ENCODE measurements around the gene IRAG1. TPM values are rescaled to one million over a fixed set of nuclear protein-coding genes. Genes with fewer than 3 reads are reported as not detected.

Gene IRAG1
- total RNA-seq, 6 experiments from 2014 or later, result 1.2 to 2.3 (median 1.4) TPM

GRCh38 chr11:10653261-10653660 is 40.3 kb downstream of the IRAG1 start:
- TF ChIP-seq POLR2A (IDR thresholded peaks at IDR 0.05), result no peak
- TF ChIP-seq CTCF (IDR thresholded peaks at IDR 0.05), result no peak
- no peak overlapping the region for H3K4me3 ChIP-seq
- intact Hi-C loops (cut with DNase I), result loop anchor here in 1 of 2 donors (10.0 kb wide), 1 partner anchor 238 kb away; no protein-coding TSS in a partner anchor
- DNase-seq, result no peak
- ATAC-seq, result no peak
- H3K27ac ChIP-seq, result no peak overlapping the region
- no peaks in the 10 kb centered on the region for H3K27me3 ChIP-seq
- no peaks in the 10 kb centered on the region for H3K9me3 ChIP-seq
- no peaks in the 10 kb centered on the region for H3K36me3 ChIP-seq
- H3K4me1 ChIP-seq, result no peaks in the 10 kb centered on the region
- 60% methylated on average over 1 of the region's 2 CpGs for WGBS (ENCODE audit: insufficient coverage, low coverage, low lambda C conversion rate, missing lambda C conversion rate)

- H3K27ac ChIP-seq, result no peak overlapping the region
- H3K4me3 ChIP-seq, result no peak overlapping the region
- H3K27me3 ChIP-seq, result no peaks in the 10 kb centered on the region
- no peaks in the 10 kb centered on the region for H3K36me3 ChIP-seq
- ATAC-seq (no peak), DNase-seq (no peak)
- intact Hi-C loops (cut with DNase I), result loop anchor here in 1 of 2 donors (10.0 kb wide), 1 partner anchor 237 kb away; no protein-coding TSS in a partner anchor
- H3K4me1 ChIP-seq, result no peaks in the 10 kb centered on the region
- TF ChIP-seq POLR2A (IDR thresholded peaks at IDR 0.05) (no peak), CTCF (IDR thresholded peaks at IDR 0.05) (no peak)
- no peaks in the 10 kb centered on the region for H3K9me3 ChIP-seq
- WGBS (ENCODE audit: insufficient coverage, low coverage, low lambda C conversion rate, missing lambda C conversion rate), result 76% methylated on average over 3 of the region's 15 CpGs
These were observed 41.7 kb downstream of the IRAG1 start for GRCh38 chr11:10651656-10652361.

- DNase-seq, result no peak
- 83% methylated on average over 2 of the region's 2 CpGs for WGBS (ENCODE audit: insufficient coverage, low coverage, low lambda C conversion rate, missing lambda C conversion rate)
These were observed 42.9 kb downstream of the IRAG1 start for GRCh38 chr11:10650630-10651029.

GRCh38 chr11:10650166-10650565 is 43.4 kb downstream of the IRAG1 start:
- DNase-seq, result no peak
- WGBS (ENCODE audit: insufficient coverage, low coverage, low lambda C conversion rate, missing lambda C conversion rate), result 31% methylated on average over 1 of the region's 1 CpG
- ATAC-seq, result no peak
- no peaks in the 10 kb centered on the region for H3K9me3 ChIP-seq
- H3K27ac ChIP-seq, result no peak overlapping the region
- intact Hi-C loops (cut with DNase I), result loop anchor here in 1 of 2 donors (10.0 kb wide), 1 partner anchor 235 kb away; no protein-coding TSS in a partner anchor
- no peaks in the 10 kb centered on the region for H3K4me1 ChIP-seq
- H3K4me3 ChIP-seq, result no peak overlapping the region
- TF ChIP-seq POLR2A (IDR thresholded peaks at IDR 0.05) (no peak), CTCF (IDR thresholded peaks at IDR 0.05) (no peak)
- H3K27me3 ChIP-seq, result no peaks in the 10 kb centered on the region
- no peaks in the 10 kb centered on the region for H3K36me3 ChIP-seq

More at GRCh38 chr11:10650630-10651029, 42.9 kb downstream of the IRAG1 start:
- no peak for ATAC-seq
- Histone ChIP-seq H3K36me3 (no peaks in the 10 kb centered on the region), H3K27me3 (no peaks in the 10 kb centered on the region), H3K27ac (no peak overlapping the region), H3K4me3 (no peak overlapping the region), H3K9me3 (no peaks in the 10 kb centered on the region), H3K4me1 (no peaks in the 10 kb centered on the region)
- intact Hi-C loops (cut with DNase I), result loop anchor here in 1 of 2 donors (10.0 kb wide), 1 partner anchor 236 kb away; no protein-coding TSS in a partner anchor
- TF ChIP-seq POLR2A (IDR thresholded peaks at IDR 0.05), result no peak
- TF ChIP-seq CTCF (IDR thresholded peaks at IDR 0.05), result no peak

Data from right lobe of liver (tissue), 6 donors.